Effector memory CD4-positive, alpha-beta T cell (primary cell): ENCODE measurements around the gene RIMS1.

Experiments
- DNase-seq, 3 donors: peaks; one replicate each; pipeline ENCODE4 v3.0.0-alpha.2; 2020
- H3K27ac ChIP-seq: 2 replicates; pipeline ENCODE4 v1.7.0; 2013; ENCODE audit warnings: mild to moderate bottlenecking, low read length, moderate library complexity; ENCODE audit not compliant: insufficient read depth, poor library complexity, severe bottlenecking
- H3K27me3 ChIP-seq: replicated peaks from 2 replicates; pipeline ENCODE4 v1.7.0; 2013; ENCODE audit warnings: mild to moderate bottlenecking, low read length; ENCODE audit not compliant: insufficient read depth, control insufficient read depth, poor library complexity, severe bottlenecking
- H3K36me3 ChIP-seq: 2 replicates; pipeline ENCODE4 v1.7.0; 2013; ENCODE audit warnings: mild to moderate bottlenecking, low read length, moderate library complexity; ENCODE audit not compliant: control insufficient read depth, insufficient read depth
- H3K4me1 ChIP-seq: 2 replicates; pipeline ENCODE4 v1.7.0; 2013; ENCODE audit warnings: low read length, mild to moderate bottlenecking; ENCODE audit not compliant: control insufficient read depth, insufficient read depth, poor library complexity, severe bottlenecking
- H3K4me3 ChIP-seq: 2 replicates; pipeline ENCODE4 v1.7.0; 2013; ENCODE audit warnings: low read length, low read depth, mild to moderate bottlenecking; ENCODE audit not compliant: insufficient read depth, poor library complexity, severe bottlenecking
- H3K9me3 ChIP-seq: 2 replicates; pipeline ENCODE4 v1.7.0; 2013; ENCODE audit warnings: mild to moderate bottlenecking, low read length, moderate library complexity; ENCODE audit not compliant: control insufficient read depth
- total RNA-seq, 3 donors: gene quantifications; one replicate each; lab custom pipeline; 2026; lab: John Stamatoyannopoulos, UW

RIMS1 gene
- 0 reads per million in 3 donors for total RNA-seq

GRCh38 chr6:71886184-71887005 is at the start of gene RIMS1:
Gene RIMS1, plus strand, starts transcription at chr6:71886550. Its CDS starts 474 bp downstream, at chr6:71887024.
- no peak within 1 kb of the TSS for H3K27ac ChIP-seq
- H3K36me3 ChIP-seq = no peaks in the 10 kb centered on the region
- H3K4me3 ChIP-seq = no peak within 1 kb of the TSS
- no peaks in the 10 kb centered on the region for H3K27me3 ChIP-seq
- H3K9me3 ChIP-seq = no peaks in the 10 kb centered on the region
- no peaks in the 10 kb centered on the region for H3K4me1 ChIP-seq
- DNase-seq = no peak

GRCh38 chr6:71851214-71851613 is 35.1 kb upstream of the RIMS1 start:
- Histone ChIP-seq H3K9me3 (no peaks in the 10 kb centered on the region), H3K27me3 (no peaks in the 10 kb centered on the region), H3K27ac (no peak overlapping the region), H3K36me3 (no peaks in the 10 kb centered on the region), H3K4me1 (no peaks in the 10 kb centered on the region), H3K4me3 (no peak overlapping the region)
- no peak for DNase-seq

- H3K27me3 ChIP-seq = no peaks in the 10 kb centered on the region
- H3K4me3 ChIP-seq = no peak overlapping the region
- H3K27ac ChIP-seq = no peak overlapping the region
- H3K36me3 ChIP-seq = no peaks in the 10 kb centered on the region
- no peaks in the 10 kb centered on the region for H3K4me1 ChIP-seq
- DNase-seq = no peak
- H3K9me3 ChIP-seq = no peaks in the 10 kb centered on the region
These were observed 33.4 kb upstream of the RIMS1 start for GRCh38 chr6:71852948-71853347.

DNA sequence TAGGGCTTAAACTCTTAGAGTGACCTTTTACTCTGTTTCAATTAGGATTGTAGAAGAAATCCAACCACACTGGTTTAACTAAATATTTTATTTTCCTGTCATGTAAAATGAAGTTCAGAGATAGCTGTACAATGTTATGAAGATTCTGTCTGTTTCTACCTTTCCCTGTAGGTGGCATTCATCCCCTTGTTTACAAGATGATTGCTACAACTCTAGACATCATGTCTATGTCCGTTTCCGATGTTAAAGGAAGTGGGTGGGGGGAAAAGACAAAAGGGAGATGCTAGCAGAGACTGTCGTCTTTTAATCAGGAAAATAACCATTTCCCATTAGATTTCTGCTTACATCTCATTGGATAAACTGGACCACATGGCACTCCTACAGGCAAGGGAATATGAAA is 30.9 kb upstream of the RIMS1 start:
- H3K4me3 ChIP-seq = no peak overlapping the region
- H3K4me1 ChIP-seq = no peaks in the 10 kb centered on the region
- no peaks in the 10 kb centered on the region for H3K36me3 ChIP-seq
- H3K9me3 ChIP-seq = no peaks in the 10 kb centered on the region
- DNase-seq = no peak
- H3K27ac ChIP-seq = no peak overlapping the region
- H3K27me3 ChIP-seq = no peaks in the 10 kb centered on the region

DNA sequence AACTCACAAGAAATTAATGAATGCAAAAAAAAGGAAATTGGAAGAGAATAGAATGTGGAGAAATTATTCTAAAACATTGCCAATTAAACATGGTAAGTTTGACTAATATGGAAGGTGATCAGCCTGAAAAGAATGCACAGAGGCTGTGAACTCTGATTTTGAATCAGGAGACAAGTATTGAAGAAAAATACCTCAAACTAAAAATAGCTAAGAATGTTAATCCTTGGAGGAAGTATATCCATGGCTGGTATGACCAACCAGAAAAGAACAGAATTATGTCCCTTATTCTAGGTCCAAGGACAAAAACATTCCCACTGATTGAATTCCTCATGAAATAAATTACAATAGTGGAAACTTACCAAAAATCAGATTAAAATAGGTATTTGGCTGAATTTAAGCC is 7.3 kb upstream of the RIMS1 start:
- Histone ChIP-seq H3K4me1 (no peaks in the 10 kb centered on the region), H3K9me3 (no peaks in the 10 kb centered on the region), H3K27ac (no peak overlapping the region), H3K36me3 (no peaks in the 10 kb centered on the region), H3K27me3 (no peaks in the 10 kb centered on the region), H3K4me3 (no peak overlapping the region)
- DNase-seq = no peak

DNA sequence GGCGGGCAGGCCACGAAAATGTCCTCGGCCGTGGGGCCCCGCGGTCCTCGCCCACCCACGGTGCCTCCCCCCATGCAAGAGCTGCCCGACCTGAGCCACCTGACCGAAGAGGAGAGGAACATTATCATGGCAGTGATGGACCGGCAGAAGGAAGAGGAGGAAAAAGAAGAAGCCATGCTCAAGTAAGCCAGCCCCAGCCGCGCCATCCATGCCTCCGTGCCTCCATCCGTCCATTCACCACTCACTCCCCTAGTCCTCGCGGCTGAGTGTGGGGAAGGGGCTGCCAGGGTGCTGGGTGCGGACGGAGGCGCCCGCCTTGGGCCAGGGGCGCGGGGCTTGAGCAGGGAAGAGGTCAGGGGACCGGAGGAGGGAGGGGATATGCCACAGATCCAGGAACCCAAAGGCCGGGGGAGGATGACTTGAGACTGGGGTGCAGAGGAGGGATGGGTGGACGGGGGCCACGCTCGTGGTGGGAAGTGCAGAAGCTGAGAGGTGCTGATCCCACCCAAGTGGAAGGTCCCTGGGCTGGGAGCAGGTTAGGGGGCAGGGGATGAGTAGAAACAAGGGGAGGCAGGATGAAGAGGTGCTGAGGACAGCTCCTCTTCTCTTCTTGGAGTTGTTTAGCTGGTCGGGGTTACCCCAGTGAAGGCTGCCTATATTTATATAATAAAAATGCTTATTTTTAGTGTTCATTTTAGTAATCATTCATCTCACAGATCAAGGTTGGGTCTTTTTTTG is 825 bp downstream of the RIMS1 start:
- no peak overlapping the region for H3K27ac ChIP-seq
- H3K4me1 ChIP-seq = no peaks in the 10 kb centered on the region
- no peak overlapping the region for H3K4me3 ChIP-seq
- H3K27me3 ChIP-seq = no peaks in the 10 kb centered on the region
- no peaks in the 10 kb centered on the region for H3K9me3 ChIP-seq
- no peak for DNase-seq
- no peaks in the 10 kb centered on the region for H3K36me3 ChIP-seq

- H3K4me1 ChIP-seq = no peaks in the 10 kb centered on the region
These were observed 1.4 kb downstream of the RIMS1 start for GRCh38 chr6:71887744-71888230.

GRCh38 chr6:71888756-71889340 is 2.5 kb downstream of the RIMS1 start:
- Histone ChIP-seq H3K9me3 (no peaks in the 10 kb centered on the region), H3K36me3 (no peaks in the 10 kb centered on the region), H3K4me3 (no peak overlapping the region), H3K4me1 (no peaks in the 10 kb centered on the region), H3K27me3 (no peaks in the 10 kb centered on the region), H3K27ac (no peak overlapping the region)
- no peak for DNase-seq

More at GRCh38 chr6:71887744-71888230, 1.4 kb downstream of the RIMS1 start:
- DNase-seq = no peak
- Histone ChIP-seq H3K9me3 (no peaks in the 10 kb centered on the region), H3K4me3 (no peak overlapping the region), H3K27me3 (no peaks in the 10 kb centered on the region), H3K36me3 (no peaks in the 10 kb centered on the region), H3K27ac (no peak overlapping the region)

- Histone ChIP-seq H3K27ac (no peak overlapping the region), H3K9me3 (no peaks in the 10 kb centered on the region)
- no peak for DNase-seq
These were observed 3.0 kb downstream of the RIMS1 start for GRCh38 chr6:71889366-71889765.

GRCh38 chr6:71892641-71893040 is 6.3 kb downstream of the RIMS1 start:
- H3K36me3 ChIP-seq = no peaks in the 10 kb centered on the region
- H3K4me3 ChIP-seq = no peak overlapping the region
- no peaks in the 10 kb centered on the region for H3K9me3 ChIP-seq
- H3K4me1 ChIP-seq = no peaks in the 10 kb centered on the region
- DNase-seq = no peak
- H3K27me3 ChIP-seq = no peaks in the 10 kb centered on the region
- H3K27ac ChIP-seq = no peak overlapping the region

More at GRCh38 chr6:71889366-71889765, 3.0 kb downstream of the RIMS1 start:
- Histone ChIP-seq H3K36me3 (no peaks in the 10 kb centered on the region), H3K4me1 (no peaks in the 10 kb centered on the region), H3K27me3 (no peaks in the 10 kb centered on the region), H3K4me3 (no peak overlapping the region)
